ENCODE data around the gene VSTM4. TPM values are rescaled to one million over a fixed set of nuclear protein-coding genes. Genes with fewer than 3 reads are reported as not detected.

The VSTM4 gene
- total and polyA plus RNA-seq, 2 donors (not counting 1 experiment from before 2014, with no cell fraction given): 8.1 to 27.9 TPM

- Histone ChIP-seq H3K27me3 (ENCODE audit: control insufficient read depth, insufficient read depth, low read length) (peaks cover 2% of the 10 kb centered on the region), H4K20me1 (ENCODE audit: control insufficient read depth, extremely low read depth, insufficient read depth, low read length) (no peaks in the 10 kb centered on the region), H3K4me2 (ENCODE audit: extremely low read depth, insufficient read depth, low read length) (no peak overlapping the region), H3K27ac (ENCODE audit: insufficient read depth, low read length) (no peak overlapping the region), H3K9ac (ENCODE audit: insufficient read depth, low read length) (no peak overlapping the region), H3K4me3 (replicated peaks in 1 of 4; ENCODE audit: control extremely low read depth in 1 of 4, insufficient read depth in 1 of 4, low read depth in 3 of 4, low read length in 4 of 4) (no peak overlapping the region), H3K9me3 (ENCODE audit: control insufficient read depth, insufficient read depth, low read depth, low read length) (no peaks in the 10 kb centered on the region), H3K79me2 (ENCODE audit: control insufficient read depth, insufficient read depth, low read length) (no peaks in the 10 kb centered on the region), H2AFZ (ENCODE audit: low read length) (no peak overlapping the region), H3K36me3 (ENCODE audit: control insufficient read depth, insufficient read depth, low read length) (no peaks in the 10 kb centered on the region), H3K4me1 (ENCODE audit: control insufficient read depth, extremely low read depth, insufficient read depth, low read length) (peaks cover 22% of the 10 kb centered on the region)
- no peak for DNase-seq (ENCODE audit: low read depth in 2 of 2)
- TF ChIP-seq EZH2 (IDR thresholded peaks at IDR 0.05; ENCODE audit: low read length, missing control alignments): no peak
- TF ChIP-seq CTCF (conservative IDR thresholded peaks at IDR 0.05 in 1 of 2, IDR thresholded peaks at IDR 0.05 in 1 of 2; ENCODE audit: low read depth in 1 of 2, low read length in 2 of 2): no peak
Measured at GRCh38 chr10:49110684-49111319, 4.5 kb downstream of the VSTM4 start.

GRCh38 chr10:49109669-49110340 lies 5.5 kb downstream of the VSTM4 start:
- Histone ChIP-seq H3K79me2 (ENCODE audit: control insufficient read depth, insufficient read depth, low read length) (no peaks in the 10 kb centered on the region), H2AFZ (ENCODE audit: low read length) (no peak overlapping the region), H3K9me3 (ENCODE audit: control insufficient read depth, insufficient read depth, low read depth, low read length) (no peaks in the 10 kb centered on the region), H4K20me1 (ENCODE audit: control insufficient read depth, extremely low read depth, insufficient read depth, low read length) (no peaks in the 10 kb centered on the region), H3K9ac (ENCODE audit: insufficient read depth, low read length) (no peak overlapping the region), H3K4me3 (replicated peaks in 1 of 4; ENCODE audit: control extremely low read depth in 1 of 4, insufficient read depth in 1 of 4, low read depth in 3 of 4, low read length in 4 of 4) (no peak overlapping the region), H3K36me3 (ENCODE audit: control insufficient read depth, insufficient read depth, low read length) (peaks cover 1% of the 10 kb centered on the region), H3K4me1 (ENCODE audit: control insufficient read depth, extremely low read depth, insufficient read depth, low read length) (peaks cover 22% of the 10 kb centered on the region), H3K27ac (ENCODE audit: insufficient read depth, low read length) (no peak overlapping the region), H3K4me2 (ENCODE audit: extremely low read depth, insufficient read depth, low read length) (no peak overlapping the region), H3K27me3 (ENCODE audit: control insufficient read depth, insufficient read depth, low read length) (peaks cover 2% of the 10 kb centered on the region)
- DNase-seq (ENCODE audit: low read depth in 2 of 2): peak; percentile 9 to 67
- TF ChIP-seq CTCF (conservative IDR thresholded peaks at IDR 0.05 in 1 of 2, IDR thresholded peaks at IDR 0.05 in 1 of 2; ENCODE audit: low read depth in 1 of 2, low read length in 2 of 2) (no peak), EZH2 (IDR thresholded peaks at IDR 0.05; ENCODE audit: low read length, missing control alignments) (no peak)

- no peak for TF ChIP-seq EZH2 (IDR thresholded peaks at IDR 0.05; ENCODE audit: low read length, missing control alignments)
- TF ChIP-seq CTCF (conservative IDR thresholded peaks at IDR 0.05 in 1 of 2, IDR thresholded peaks at IDR 0.05 in 1 of 2; ENCODE audit: low read depth in 1 of 2, low read length in 2 of 2): no peak
- Histone ChIP-seq H3K9ac (ENCODE audit: insufficient read depth, low read length) (no peak overlapping the region), H3K36me3 (ENCODE audit: control insufficient read depth, insufficient read depth, low read length) (peaks cover 1% of the 10 kb centered on the region), H3K27me3 (ENCODE audit: control insufficient read depth, insufficient read depth, low read length) (peaks cover 2% of the 10 kb centered on the region), H2AFZ (ENCODE audit: low read length) (no peak overlapping the region), H3K4me1 (ENCODE audit: control insufficient read depth, extremely low read depth, insufficient read depth, low read length) (peaks cover 22% of the 10 kb centered on the region), H3K9me3 (ENCODE audit: control insufficient read depth, insufficient read depth, low read depth, low read length) (no peaks in the 10 kb centered on the region), H3K79me2 (ENCODE audit: control insufficient read depth, insufficient read depth, low read length) (no peaks in the 10 kb centered on the region), H4K20me1 (ENCODE audit: control insufficient read depth, extremely low read depth, insufficient read depth, low read length) (no peaks in the 10 kb centered on the region), H3K4me3 (replicated peaks in 1 of 4; ENCODE audit: control extremely low read depth in 1 of 4, insufficient read depth in 1 of 4, low read depth in 3 of 4, low read length in 4 of 4) (no peak overlapping the region), H3K4me2 (ENCODE audit: extremely low read depth, insufficient read depth, low read length) (no peak overlapping the region), H3K27ac (ENCODE audit: insufficient read depth, low read length) (no peak overlapping the region)
- DNase-seq (ENCODE audit: low read depth in 2 of 2): no peak
Measured at GRCh38 chr10:49108656-49109055, 6.7 kb downstream of the VSTM4 start.
